ENCODE results near the gene NIN.

NIN gene

GRCh38 chr14:50770586-50770985 lies 60.4 kb downstream of the NIN start:
- Histone ChIP-seq H3K4me1 (ENCODE audit: insufficient read depth, low read length, severe bottlenecking) (no peaks in the 10 kb centered on the region), H3K4me2 (ENCODE audit: low read length) (no peak overlapping the region), H3K27me3 (ENCODE audit: insufficient read depth, low read length) (no peaks in the 10 kb centered on the region), H2AFZ (ENCODE audit: low read length) (no peak overlapping the region), H3K79me2 (ENCODE audit: insufficient read depth, low read length) (no peaks in the 10 kb centered on the region), H3K9me3 (ENCODE audit: low read length) (no peaks in the 10 kb centered on the region), H3K9me2 (ENCODE audit: low read depth, low read length) (no peaks in the 10 kb centered on the region), H3K36me3 (ENCODE audit: insufficient read depth, low read length) (peaks cover 95% of the 10 kb centered on the region), H3K9ac (ENCODE audit: low read length) (no peak overlapping the region), H3K27ac (ENCODE audit: low read depth, low read length, poor library complexity, severe bottlenecking) (no peak overlapping the region), H3K4me3 (ENCODE audit: low read depth, low read length, poor library complexity, severe bottlenecking) (no peak overlapping the region), H3F3A (ENCODE audit: insufficient read depth, low read length) (peaks cover 3% of the 10 kb centered on the region; the same call in 1 of the 2 replicates), H4K20me1 (ENCODE audit: insufficient read depth, low read length) (no peaks in the 10 kb centered on the region)
- no peak for TF ChIP-seq EZH2 (IDR thresholded peaks at IDR 0.05; ENCODE audit: borderline replicate concordance, low read length)

- Histone ChIP-seq H3K9ac (ENCODE audit: low read length) (no peak overlapping the region), H3F3A (ENCODE audit: insufficient read depth, low read length) (peaks cover 3% of the 10 kb centered on the region; the same call in 1 of the 2 replicates), H4K20me1 (ENCODE audit: insufficient read depth, low read length) (no peaks in the 10 kb centered on the region), H2AFZ (ENCODE audit: low read length) (no peak overlapping the region), H3K79me2 (ENCODE audit: insufficient read depth, low read length) (no peaks in the 10 kb centered on the region), H3K27ac (ENCODE audit: low read depth, low read length, poor library complexity, severe bottlenecking) (no peak overlapping the region), H3K4me1 (ENCODE audit: insufficient read depth, low read length, severe bottlenecking) (no peaks in the 10 kb centered on the region), H3K4me3 (ENCODE audit: low read depth, low read length, poor library complexity, severe bottlenecking) (no peak overlapping the region), H3K9me3 (ENCODE audit: low read length) (no peaks in the 10 kb centered on the region), H3K4me2 (ENCODE audit: low read length) (no peak overlapping the region), H3K27me3 (ENCODE audit: insufficient read depth, low read length) (no peaks in the 10 kb centered on the region), H3K36me3 (ENCODE audit: insufficient read depth, low read length) (peaks cover 94% of the 10 kb centered on the region), H3K9me2 (ENCODE audit: low read depth, low read length) (no peaks in the 10 kb centered on the region)
- TF ChIP-seq CTCF (IDR thresholded peaks at IDR 0.05; ENCODE audit: low read length) (no peak), EZH2 (IDR thresholded peaks at IDR 0.05; ENCODE audit: borderline replicate concordance, low read length) (no peak)
Measured at GRCh38 chr14:50769863-50770500, 61.0 kb downstream of the NIN start.

- Histone ChIP-seq H3K9me3 (ENCODE audit: low read length) (no peaks in the 10 kb centered on the region), H3K9ac (ENCODE audit: low read length) (no peak overlapping the region), H4K20me1 (ENCODE audit: insufficient read depth, low read length) (no peaks in the 10 kb centered on the region), H2AFZ (ENCODE audit: low read length) (no peak overlapping the region), H3K27me3 (ENCODE audit: insufficient read depth, low read length) (no peaks in the 10 kb centered on the region), H3K9me2 (ENCODE audit: low read depth, low read length) (no peaks in the 10 kb centered on the region), H3K36me3 (ENCODE audit: insufficient read depth, low read length) (peaks cover 93% of the 10 kb centered on the region), H3K4me1 (ENCODE audit: insufficient read depth, low read length, severe bottlenecking) (no peaks in the 10 kb centered on the region), H3K4me3 (ENCODE audit: low read depth, low read length, poor library complexity, severe bottlenecking) (no peak overlapping the region), H3F3A (ENCODE audit: insufficient read depth, low read length) (peaks cover 3% of the 10 kb centered on the region; the same call in 1 of the 2 replicates), H3K79me2 (ENCODE audit: insufficient read depth, low read length) (no peaks in the 10 kb centered on the region), H3K27ac (ENCODE audit: low read depth, low read length, poor library complexity, severe bottlenecking) (no peak overlapping the region), H3K4me2 (ENCODE audit: low read length) (no peak overlapping the region)
- TF ChIP-seq CTCF (IDR thresholded peaks at IDR 0.05; ENCODE audit: low read length) (no peak), EZH2 (IDR thresholded peaks at IDR 0.05; ENCODE audit: borderline replicate concordance, low read length) (no peak)
Measured at GRCh38 chr14:50768680-50769079, 62.3 kb downstream of the NIN start.

All from OCI-LY1 (cell line).